ENCODE data around the gene ACAD9.

DNA sequence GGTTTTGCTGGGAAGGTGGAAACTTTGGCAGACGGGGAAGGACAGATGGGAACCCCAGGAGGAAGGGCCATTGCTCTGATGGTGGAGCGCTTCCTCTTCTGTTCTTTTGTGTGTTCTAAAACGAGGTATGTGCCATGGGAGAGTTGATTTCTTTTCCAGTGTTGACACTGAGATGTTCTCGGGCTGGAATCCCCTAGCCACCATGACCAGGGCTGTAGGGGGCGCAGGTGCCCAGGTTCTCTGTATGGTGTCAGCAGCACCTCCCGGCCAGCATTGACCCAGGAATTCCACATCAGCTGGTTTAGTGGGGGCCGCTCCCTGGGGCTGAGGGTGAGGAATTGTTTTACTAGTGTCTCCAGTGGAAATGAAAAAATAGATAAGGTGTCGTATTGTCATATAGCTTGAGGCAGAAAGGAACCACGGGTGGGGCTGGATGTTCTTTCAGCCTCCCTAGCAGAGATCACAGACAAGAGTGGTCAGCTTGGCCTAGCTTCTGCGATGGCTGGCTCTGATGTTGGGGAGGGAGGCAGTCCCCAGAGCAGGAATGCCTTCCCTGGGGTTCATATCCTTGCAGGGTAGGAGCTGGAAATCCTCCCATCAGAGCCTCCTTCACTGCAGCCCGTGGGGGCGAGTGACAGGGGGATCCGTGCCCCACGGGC lies 34.2 kb upstream of the ACAD9 start:
- TF ChIP-seq POLR2A (IDR thresholded peaks at IDR 0.05), result no peak
- TF ChIP-seq, protein P1, sequence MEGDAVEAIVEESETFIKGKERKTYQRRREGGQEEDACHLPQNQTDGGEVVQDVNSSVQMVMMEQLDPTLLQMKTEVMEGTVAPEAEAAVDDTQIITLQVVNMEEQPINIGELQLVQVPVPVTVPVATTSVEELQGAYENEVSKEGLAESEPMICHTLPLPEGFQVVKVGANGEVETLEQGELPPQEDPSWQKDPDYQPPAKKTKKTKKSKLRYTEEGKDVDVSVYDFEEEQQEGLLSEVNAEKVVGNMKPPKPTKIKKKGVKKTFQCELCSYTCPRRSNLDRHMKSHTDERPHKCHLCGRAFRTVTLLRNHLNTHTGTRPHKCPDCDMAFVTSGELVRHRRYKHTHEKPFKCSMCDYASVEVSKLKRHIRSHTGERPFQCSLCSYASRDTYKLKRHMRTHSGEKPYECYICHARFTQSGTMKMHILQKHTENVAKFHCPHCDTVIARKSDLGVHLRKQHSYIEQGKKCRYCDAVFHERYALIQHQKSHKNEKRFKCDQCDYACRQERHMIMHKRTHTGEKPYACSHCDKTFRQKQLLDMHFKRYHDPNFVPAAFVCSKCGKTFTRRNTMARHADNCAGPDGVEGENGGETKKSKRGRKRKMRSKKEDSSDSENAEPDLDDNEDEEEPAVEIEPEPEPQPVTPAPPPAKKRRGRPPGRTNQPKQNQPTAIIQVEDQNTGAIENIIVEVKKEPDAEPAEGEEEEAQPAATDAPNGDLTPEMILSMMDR (IDR thresholded peaks at IDR 0.05), result peak in 1 of 12 donors; percentile 6
